Esophagus squamous epithelium (tissue), 5 donors: ENCODE measurements around the gene PLD3. TPM values are rescaled to one million over a fixed set of nuclear protein-coding genes. Genes with fewer than 3 reads are reported as not detected.

Experiments
- DNase-seq: peaks from one replicate; lab custom pipeline; 2025; lab: John Stamatoyannopoulos, UW
- H3K27ac ChIP-seq, 4 donors: fragments of 200-600 bp; sonication (generic); one replicate each; pipeline ENCODE4 v1.5.1; 2016 to 2019; ENCODE audit warnings: mild to moderate bottlenecking in 1 of 4
- H3K27me3 ChIP-seq, 4 donors: fragments of 200-600 bp; sonication (generic); 1 replicate in 3 of 4; 2 replicates in 1 of 4; pipeline versions ENCODE4 v1.5.1 to v1.6.0; 2017 to 2021; ENCODE audit warnings: antibody characterized with exemption in 1 of 4
- H3K36me3 ChIP-seq, 3 donors: fragments of 200-600 bp; sonication (generic); one replicate each; pipeline ENCODE4 v1.5.1; 2016 to 2019
- H3K4me1 ChIP-seq, 3 donors: fragments of 200-600 bp; sonication (generic); one replicate each; pipeline ENCODE4 v1.5.1; 2017 to 2019
- H3K4me3 ChIP-seq, 4 donors: fragments of 200-600 bp; sonication (generic); 1 replicate in 3 of 4; 2 replicates in 1 of 4; pipeline ENCODE4 v1.5.1; 2016 to 2019; ENCODE audit warnings: mild to moderate bottlenecking in 2 of 4, moderate library complexity in 1 of 4
- H3K9me3 ChIP-seq, 3 donors: fragments of 200-600 bp; sonication (generic); one replicate each; pipeline ENCODE4 v1.5.1; 2016 to 2019
- CTCF ChIP-seq, 6 experiments: fragments of 450-650 bp in 4 of 6; fragments of 200-600 bp in 2 of 6; sonication (generic) in 2 of 6; IDR thresholded peaks; one replicate each; pipeline ENCODE4 v1.5.1; 2016 to 2019; ENCODE audit warnings: antibody characterized with exemption in 6 of 6, mild to moderate bottlenecking in 4 of 6, moderate library complexity in 4 of 6
- POLR2A ChIP-seq, 4 donors: fragments of 450-650 bp; IDR thresholded peaks; one replicate each; pipeline ENCODE4 v1.6.1; 2017; ENCODE audit warnings: antibody characterized with exemption in 4 of 4, mild to moderate bottlenecking in 4 of 4, moderate library complexity in 3 of 4
- WGBS, 2 donors: methylation state at CpG; one replicate each; pipeline ENCODE4 v1.1.5; 2018; 5-methylcytosine and 5-hydroxymethylcytosine counted together
- intact Hi-C: fragments of 100-400 bp; cut with DNase I; formaldehyde crosslinking; loops from one replicate; pipeline ENCODE4 v1.15.0; 2022
- total RNA-seq, 4 donors: library from RNA; depleted of rRNA; stranded (reverse); fragments of >200 nt; gene quantifications; one replicate each; pipeline ENCODE4 v1.1.0, GENCODE V29; 2016
- donor health status: DM: yes; HTN: yes; CAD: no.

PLD3 gene, protein sequence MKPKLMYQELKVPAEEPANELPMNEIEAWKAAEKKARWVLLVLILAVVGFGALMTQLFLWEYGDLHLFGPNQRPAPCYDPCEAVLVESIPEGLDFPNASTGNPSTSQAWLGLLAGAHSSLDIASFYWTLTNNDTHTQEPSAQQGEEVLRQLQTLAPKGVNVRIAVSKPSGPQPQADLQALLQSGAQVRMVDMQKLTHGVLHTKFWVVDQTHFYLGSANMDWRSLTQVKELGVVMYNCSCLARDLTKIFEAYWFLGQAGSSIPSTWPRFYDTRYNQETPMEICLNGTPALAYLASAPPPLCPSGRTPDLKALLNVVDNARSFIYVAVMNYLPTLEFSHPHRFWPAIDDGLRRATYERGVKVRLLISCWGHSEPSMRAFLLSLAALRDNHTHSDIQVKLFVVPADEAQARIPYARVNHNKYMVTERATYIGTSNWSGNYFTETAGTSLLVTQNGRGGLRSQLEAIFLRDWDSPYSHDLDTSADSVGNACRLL
- 100 to 1,000 TPM in 3 of 4 donors, 10 to 100 TPM in 1; 56.8 to 163 (median 128) TPM for total RNA-seq

DNA sequence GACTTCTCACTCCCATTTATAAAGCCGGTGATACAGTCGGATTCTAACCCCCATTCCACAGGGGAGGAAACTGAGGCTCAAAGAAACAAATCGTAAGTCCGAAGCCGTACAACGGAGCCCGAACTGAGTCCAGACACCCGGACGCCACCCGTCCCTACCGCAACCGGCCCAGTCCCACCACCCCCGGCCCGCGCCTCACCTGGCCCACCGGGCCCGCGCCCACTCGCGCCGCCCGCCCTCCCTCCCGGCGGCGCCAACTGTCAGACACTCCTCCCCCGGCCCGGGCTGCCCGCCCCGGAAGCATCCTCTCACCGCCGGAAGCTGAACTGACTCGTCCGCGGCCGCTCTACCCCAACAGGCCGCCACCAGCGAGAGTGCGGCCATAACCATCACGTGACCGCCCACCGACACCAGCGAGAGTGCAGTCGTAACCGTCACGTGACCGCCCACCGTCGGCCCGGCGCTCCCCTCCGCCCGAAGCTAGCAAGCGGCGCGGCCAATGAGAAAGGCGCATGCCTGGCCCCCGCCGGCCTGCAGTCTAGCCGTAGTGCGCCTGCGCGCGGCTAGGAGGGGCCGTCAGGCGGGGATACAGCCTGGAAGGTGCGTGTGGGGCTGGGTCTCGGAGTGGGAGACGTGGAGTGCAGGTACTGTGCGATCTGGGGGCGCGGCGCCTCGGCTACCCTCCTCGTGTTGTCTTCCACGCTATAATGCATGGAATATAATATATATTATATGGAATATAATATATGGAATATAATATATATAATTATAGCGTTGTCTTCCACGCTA, at the start of gene PLD3, which contains the start of gene C19orf47:
Gene PLD3 (plus strand): TSS at position 571 of the 789 bp plus-strand sequence. CDS start 17,789 bp downstream, outside the sequence.
Gene C19orf47 (minus strand): TSS at position 273 of the 789 bp plus-strand sequence. CDS start 6,540 bp downstream, outside the sequence.
- Histone ChIP-seq H3K36me3 (no peaks in the 10 kb centered on the region), H3K9me3 (no peaks in the 10 kb centered on the region), H3K4me1 (peaks cover 10 to 41% (median 14%) of the 10 kb centered on the region in 3 donors), H3K27me3 (no peaks in the 10 kb centered on the region), H3K27ac (peak within 1 kb of the TSS; percentile 81 to 91 (median 91)), H3K4me3 (peak within 1 kb of the TSS; percentile 55 to 92 (median 85))
- intact Hi-C loops = no loop called here
- WGBS, 2 donors = 0% methylated on average over 11 to 31 of the region's 77 CpGs
- DNase-seq = peak; percentile 97
- TF ChIP-seq CTCF (IDR thresholded peaks at IDR 0.05) (peak in 5 of 6 experiments; percentile 9 to 53 (median 24)), POLR2A (IDR thresholded peaks at IDR 0.05) (peak in 3 of 4 donors; percentile 72 to 89 (median 86))

GRCh38 chr19:40300668-40301067, 47.8 kb upstream of the PLD3 start:
- no peaks in the 10 kb centered on the region for H3K36me3 ChIP-seq
- intact Hi-C loops = no loop called here
- H3K27ac ChIP-seq = no peak overlapping the region
- H3K4me1 ChIP-seq = peaks cover 0 to 42% (median 13%) of the 10 kb centered on the region in 3 donors
- WGBS, 2 donors = 89% methylated on average over 4 of the region's 4 CpGs
- no peak for TF ChIP-seq CTCF (IDR thresholded peaks at IDR 0.05)
- TF ChIP-seq POLR2A (IDR thresholded peaks at IDR 0.05) = no peak
- DNase-seq = no peak
- no peaks in the 10 kb centered on the region for H3K9me3 ChIP-seq
- H3K4me3 ChIP-seq = no peak overlapping the region
- no peaks in the 10 kb centered on the region for H3K27me3 ChIP-seq

GRCh38 chr19:40302224-40303011, 46.1 kb upstream of the PLD3 start:
- H3K27ac ChIP-seq = peak overlapping the region; percentile 44 to 79 (median 72)
- no peak overlapping the region for H3K4me3 ChIP-seq
- TF ChIP-seq CTCF (IDR thresholded peaks at IDR 0.05) (no peak), POLR2A (IDR thresholded peaks at IDR 0.05) (no peak)
- intact Hi-C loops = no loop called here
- no peaks in the 10 kb centered on the region for H3K9me3 ChIP-seq
- H3K27me3 ChIP-seq = no peaks in the 10 kb centered on the region
- DNase-seq = no peak
- H3K4me1 ChIP-seq = peaks cover 0 to 43% (median 13%) of the 10 kb centered on the region in 3 donors
- WGBS, 2 donors = 41 to 66% methylated on average over 6 of the region's 6 CpGs
- H3K36me3 ChIP-seq = no peaks in the 10 kb centered on the region

DNA sequence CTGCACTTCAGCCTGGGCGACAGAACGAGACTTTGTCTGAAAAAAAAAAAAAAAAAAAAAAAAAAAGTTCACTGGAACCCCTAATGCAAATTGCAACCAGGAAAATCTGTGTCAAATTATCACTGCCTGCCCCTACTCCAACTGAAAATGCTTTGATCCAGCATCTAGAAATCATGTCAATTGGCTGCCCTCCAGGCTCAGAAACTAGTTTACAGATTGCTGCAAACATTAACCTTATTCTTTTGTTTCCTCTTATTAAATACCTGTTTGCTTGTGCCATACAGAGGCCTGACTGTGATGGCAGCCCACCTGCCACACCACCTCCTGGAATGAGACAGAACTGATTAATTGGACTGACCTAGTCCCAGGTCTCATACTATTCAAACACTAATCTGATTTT, 44.7 kb upstream of the PLD3 start:
- Histone ChIP-seq H3K36me3 (no peaks in the 10 kb centered on the region), H3K27ac (peak overlapping the region in 1 of 4 donors; percentile 46), H3K4me3 (no peak overlapping the region), H3K27me3 (no peaks in the 10 kb centered on the region), H3K4me1 (peaks cover 0 to 43% (median 13%) of the 10 kb centered on the region in 3 donors), H3K9me3 (no peaks in the 10 kb centered on the region)
- intact Hi-C loops = no loop called here
- TF ChIP-seq CTCF (IDR thresholded peaks at IDR 0.05) (no peak), POLR2A (IDR thresholded peaks at IDR 0.05) (no peak)
- no peak for DNase-seq
- WGBS, 2 donors = 86 to 93% methylated on average over 2 of the region's 2 CpGs
